ENCODE measurements around the gene TRPV2. TPM values are rescaled to one million over a fixed set of nuclear protein-coding genes. Genes with fewer than 3 reads are reported as not detected.

TRPV2 gene
- total and polyA plus RNA-seq, 3 donors from 2014 or later: 7.1 to 7.7 (median 7.6) TPM

DNA sequence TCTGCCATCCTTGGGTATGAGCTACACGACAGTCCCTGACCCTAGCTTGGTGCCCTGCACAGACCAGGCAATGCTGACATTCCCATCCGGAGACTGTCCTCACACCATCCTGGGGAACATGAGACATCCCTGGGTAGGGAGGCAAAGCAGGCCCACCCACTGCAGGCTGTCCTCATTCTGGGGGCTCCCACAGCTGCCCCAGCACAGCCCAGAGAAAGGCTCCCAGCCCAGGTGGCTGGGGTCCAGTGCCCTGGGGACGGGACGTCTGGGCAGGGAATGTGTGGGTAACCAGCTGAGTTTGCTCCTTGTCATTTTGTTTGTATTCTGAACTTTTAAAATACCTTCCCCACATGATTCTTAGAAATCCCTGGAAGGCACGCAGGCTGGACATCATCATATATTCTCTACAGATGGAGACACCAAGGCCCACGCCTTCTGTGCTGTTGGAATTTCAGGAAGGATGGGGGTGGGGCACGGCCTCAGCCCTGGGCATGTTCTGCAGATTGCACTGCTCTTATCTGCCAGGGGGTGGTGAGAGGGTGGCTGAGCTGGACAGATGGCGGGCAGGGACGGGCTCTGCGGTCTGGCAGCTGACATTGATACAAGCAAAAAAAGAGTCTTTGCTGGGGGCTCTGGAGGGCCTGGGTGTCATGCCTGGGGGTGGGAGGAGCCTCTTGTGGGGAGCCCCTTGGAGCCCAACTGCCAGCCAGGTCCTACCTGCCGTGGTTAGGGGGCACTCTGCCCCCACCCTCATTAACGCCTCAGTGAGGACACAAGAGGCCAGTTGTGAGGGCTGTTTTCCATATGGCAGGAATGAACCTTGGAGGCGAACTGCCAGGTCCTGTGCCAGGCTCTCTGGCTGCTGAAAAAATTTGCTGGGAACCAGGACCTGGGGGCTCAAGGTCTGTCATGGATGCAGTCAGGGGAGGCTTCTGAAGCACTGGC lies 48.3 kb downstream of the TRPV2 start:
- H3K4me3 ChIP-seq: no peak overlapping the region
- intact Hi-C loops (cut with DNase I; ENCODE audit: low total_unique reads): no loop called here
- 56 to 80% methylated on average over 7 to 13 of the region's 13 CpGs for WGBS, 2 donors
- no peaks in the 10 kb centered on the region for H3K36me3 ChIP-seq (ENCODE audit: low read depth, missing control alignments)
- DNase-seq: peak; percentile 83
- no peaks in the 10 kb centered on the region for H3K9me3 ChIP-seq
- H3K27ac ChIP-seq: peak overlapping the region in 1 of 2 donors; percentile 11
- H3K27me3 ChIP-seq: no peaks in the 10 kb centered on the region
- peaks cover 50% of the 10 kb centered on the region for H3K4me1 ChIP-seq
- peak in 1 of 3 experiments; percentile 10 for TF ChIP-seq CTCF (IDR thresholded peaks at IDR 0.05)
- no peak for TF ChIP-seq POLR2A (IDR thresholded peaks at IDR 0.05)

DNA sequence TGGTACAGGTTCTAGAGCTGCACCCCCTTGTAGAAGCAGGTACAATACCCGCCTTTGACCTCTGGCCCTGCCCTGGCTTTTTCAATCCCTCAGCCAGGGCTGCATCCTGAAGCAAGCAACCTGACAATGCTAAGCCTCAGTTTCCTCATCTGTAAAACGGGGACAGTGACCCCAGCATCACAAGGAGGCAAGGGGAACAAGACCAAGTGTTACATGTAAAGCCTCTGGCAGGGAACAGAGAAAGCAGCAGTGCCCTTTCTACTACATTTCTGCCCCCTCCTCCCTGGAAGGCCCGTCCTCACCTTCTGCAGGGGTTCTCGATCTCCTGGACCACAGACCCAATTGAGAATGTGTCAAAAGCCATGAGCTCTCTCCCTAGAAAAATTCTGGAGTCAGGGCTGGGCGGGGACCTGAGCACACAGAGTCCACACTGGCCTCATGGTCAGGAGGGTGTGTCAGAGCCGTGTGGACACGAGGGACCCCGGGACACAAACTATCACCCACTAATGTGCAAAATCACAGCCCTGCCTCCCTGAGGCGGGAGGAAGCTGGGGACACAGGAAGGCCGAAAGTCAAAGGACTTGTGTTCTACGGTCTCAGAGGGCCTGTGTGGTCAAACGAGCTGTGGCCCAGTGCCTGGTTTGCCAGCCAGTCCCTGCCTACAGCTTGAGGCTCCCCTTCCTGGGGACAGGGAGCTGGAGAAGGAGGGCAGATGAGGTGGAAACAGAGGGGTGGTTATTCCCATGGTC lies 49.1 kb downstream of the TRPV2 start:
- H3K27me3 ChIP-seq: no peaks in the 10 kb centered on the region
- 65 to 66% methylated on average over 10 to 12 of the region's 12 CpGs for WGBS, 2 donors
- no peaks in the 10 kb centered on the region for H3K36me3 ChIP-seq (ENCODE audit: low read depth, missing control alignments)
- intact Hi-C loops (cut with DNase I; ENCODE audit: low total_unique reads): no loop called here
- H3K4me3 ChIP-seq: no peak overlapping the region
- H3K9me3 ChIP-seq: no peaks in the 10 kb centered on the region
- no peak overlapping the region for H3K27ac ChIP-seq
- no peak for TF ChIP-seq POLR2A (IDR thresholded peaks at IDR 0.05)
- no peak for TF ChIP-seq CTCF (IDR thresholded peaks at IDR 0.05)
- peaks cover 51% of the 10 kb centered on the region for H3K4me1 ChIP-seq
- DNase-seq: no peak

GRCh38 chr17:16465052-16465312 lies 49.6 kb downstream of the TRPV2 start:
- H3K27ac ChIP-seq: no peak overlapping the region

GRCh38 chr17:16465861-16466338 lies 50.5 kb downstream of the TRPV2 start:
- 35 to 50% methylated on average over 3 to 4 of the region's 4 CpGs for WGBS, 2 donors
- Histone ChIP-seq H3K4me3 (no peak overlapping the region), H3K4me1 (peaks cover 58% of the 10 kb centered on the region), H3K9me3 (no peaks in the 10 kb centered on the region), H3K27me3 (no peaks in the 10 kb centered on the region), H3K36me3 (ENCODE audit: low read depth, missing control alignments) (no peaks in the 10 kb centered on the region), H3K27ac (no peak overlapping the region)
- no peak for DNase-seq
- intact Hi-C loops (cut with DNase I; ENCODE audit: low total_unique reads): no loop called here
- TF ChIP-seq POLR2A (IDR thresholded peaks at IDR 0.05) (no peak), CTCF (IDR thresholded peaks at IDR 0.05) (no peak)

More at GRCh38 chr17:16465052-16465312, 49.6 kb downstream of the TRPV2 start:
- H3K9me3 ChIP-seq: no peaks in the 10 kb centered on the region
- H3K4me1 ChIP-seq: peaks cover 54% of the 10 kb centered on the region
- no peaks in the 10 kb centered on the region for H3K36me3 ChIP-seq (ENCODE audit: low read depth, missing control alignments)
- H3K27me3 ChIP-seq: no peaks in the 10 kb centered on the region
- intact Hi-C loops (cut with DNase I; ENCODE audit: low total_unique reads): no loop called here
- no peak for TF ChIP-seq POLR2A (IDR thresholded peaks at IDR 0.05)
- TF ChIP-seq CTCF (IDR thresholded peaks at IDR 0.05): no peak
- no peak overlapping the region for H3K4me3 ChIP-seq
- WGBS, 2 donors: 51 to 78% methylated on average over 3 of the region's 3 CpGs
- DNase-seq: no peak

Measured in testis (tissue), 3 donors.